Mesothelial cell of epicardium (in vitro differentiated cells): Measurements from ENCODE around the gene PARVA. TPM values are rescaled to one million over a fixed set of nuclear protein-coding genes. Genes with fewer than 3 reads are reported as not detected.
A peak's percentile ranks its signal among the peaks of the same experiment; 100 is the strongest.

Experiments
- DNase-seq, 2 experiments: peaks; one replicate each; pipeline ENCODE4 v3.0.0; 2021; ENCODE audit warnings: low spot score in 2 of 2; ENCODE audit not compliant: unreplicated experiment in 2 of 2
- H3K27ac Mint-ChIP-seq: 2 replicates; pipeline ENCODE4 v1.8.0; 2021; ENCODE audit warnings: mixed read lengths
- H3K27me3 Mint-ChIP-seq: 2 replicates; pipeline ENCODE4 v1.8.0; 2021; ENCODE audit warnings: low read depth, mixed read lengths
- H3K36me3 Mint-ChIP-seq: 2 replicates; pipeline ENCODE4 v1.8.0; 2021; ENCODE audit warnings: mixed read lengths
- H3K4me1 Mint-ChIP-seq: 2 replicates; pipeline ENCODE4 v1.8.0; 2021; ENCODE audit warnings: mixed read lengths
- H3K4me3 Mint-ChIP-seq: 2 replicates; pipeline ENCODE4 v1.8.0; 2021; ENCODE audit warnings: mild to moderate bottlenecking, moderate library complexity, mixed read lengths
- H3K9me3 Mint-ChIP-seq: 2 replicates; pipeline ENCODE4 v1.8.0; 2021; ENCODE audit warnings: mixed read lengths
- CTCF ChIP-seq: fragments of 200-600 bp; sonication (generic); IDR thresholded peaks from one replicate; pipeline ENCODE4 v1.5.0; 2021; ENCODE audit warnings: antibody characterized with exemption; ENCODE audit not compliant: unreplicated experiment
- total RNA-seq: library from RNA; stranded (reverse); gene quantifications from 3 replicates; pipeline ENCODE4 v1.2.1, GENCODE V29; 2021

PARVA gene
- total RNA-seq, 1 donor from 2014 or later = 77.1 TPM

GRCh38 chr11:12473381-12473780 is 96.0 kb downstream of the PARVA start:
- Mint-ChIP-seq H3K27ac (peak overlapping the region; percentile 92), H3K36me3 (peaks cover 24% of the 10 kb centered on the region), H3K9me3 (peaks cover 4% of the 10 kb centered on the region), H3K4me3 (no peak overlapping the region), H3K4me1 (peaks cover 23% of the 10 kb centered on the region), H3K27me3 (no peaks in the 10 kb centered on the region)
- DNase-seq = no peak
- no peak for TF ChIP-seq CTCF

GRCh38 chr11:12474871-12475270 is 97.5 kb downstream of the PARVA start:
- H3K27ac Mint-ChIP-seq = peak overlapping the region; percentile 35

GRCh38 chr11:12478743-12479142 is 101.4 kb downstream of the PARVA start:
- peak overlapping the region; percentile 48 for H3K27ac Mint-ChIP-seq
- peaks cover 4% of the 10 kb centered on the region for H3K4me1 Mint-ChIP-seq
- H3K4me3 Mint-ChIP-seq = no peak overlapping the region
- H3K27me3 Mint-ChIP-seq = no peaks in the 10 kb centered on the region
- no peak for TF ChIP-seq CTCF
- H3K36me3 Mint-ChIP-seq = peaks cover 49% of the 10 kb centered on the region
- no peak for DNase-seq
- no peaks in the 10 kb centered on the region for H3K9me3 Mint-ChIP-seq

More at GRCh38 chr11:12474871-12475270, 97.5 kb downstream of the PARVA start:
- Mint-ChIP-seq H3K4me1 (peaks cover 24% of the 10 kb centered on the region), H3K36me3 (peaks cover 33% of the 10 kb centered on the region), H3K27me3 (no peaks in the 10 kb centered on the region), H3K9me3 (peaks cover 4% of the 10 kb centered on the region), H3K4me3 (no peak overlapping the region)
- TF ChIP-seq CTCF = no peak
- DNase-seq = no peak

- Mint-ChIP-seq H3K27ac (no peak overlapping the region), H3K4me1 (peaks cover 6% of the 10 kb centered on the region), H3K36me3 (peaks cover 43% of the 10 kb centered on the region), H3K9me3 (no peaks in the 10 kb centered on the region), H3K4me3 (no peak overlapping the region), H3K27me3 (no peaks in the 10 kb centered on the region)
- TF ChIP-seq CTCF = no peak
- DNase-seq = no peak
Measured at GRCh38 chr11:12480401-12480800, 103.0 kb downstream of the PARVA start.

GRCh38 chr11:12482839-12483238 is 105.5 kb downstream of the PARVA start:
- no peak for TF ChIP-seq CTCF
- H3K36me3 Mint-ChIP-seq = peaks cover 50% of the 10 kb centered on the region
- no peak for DNase-seq
- peaks cover 2% of the 10 kb centered on the region for H3K9me3 Mint-ChIP-seq
- H3K27me3 Mint-ChIP-seq = no peaks in the 10 kb centered on the region
- no peak overlapping the region for H3K27ac Mint-ChIP-seq
- peaks cover 6% of the 10 kb centered on the region for H3K4me1 Mint-ChIP-seq
- no peak overlapping the region for H3K4me3 Mint-ChIP-seq

- Mint-ChIP-seq H3K27ac (no peak overlapping the region), H3K4me3 (no peak overlapping the region), H3K27me3 (no peaks in the 10 kb centered on the region), H3K4me1 (peaks cover 4% of the 10 kb centered on the region), H3K36me3 (peaks cover 51% of the 10 kb centered on the region), H3K9me3 (peaks cover 9% of the 10 kb centered on the region)
- TF ChIP-seq CTCF = no peak
- no peak for DNase-seq
Measured at GRCh38 chr11:12483604-12484003, 106.2 kb downstream of the PARVA start.
